ENCODE results near the gene FRG2B.
"Not testable (repeated sequence)": the region's sequence is repeated elsewhere in the genome, so short reads cannot be mapped to it uniquely, and the experiment has no call there.

FRG2B gene

DNA sequence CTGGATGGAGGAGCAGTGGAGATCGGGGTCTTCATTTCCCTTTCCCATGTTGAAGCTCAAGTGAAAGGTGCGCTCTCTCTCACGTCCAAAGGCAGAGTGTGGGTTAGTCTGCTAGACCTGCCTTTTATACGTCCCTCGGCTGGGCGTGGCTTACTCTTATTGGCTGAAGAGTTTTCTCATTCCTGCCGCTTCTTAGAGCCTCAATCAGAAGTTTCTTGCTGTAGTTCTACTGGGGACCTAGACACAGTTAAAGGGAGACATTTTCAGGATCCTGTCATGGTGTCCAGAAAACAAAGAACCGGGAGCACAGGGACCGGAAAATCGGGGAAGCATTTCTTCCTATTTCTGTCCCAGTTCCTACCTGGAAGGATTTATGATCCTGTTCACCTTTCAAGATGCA lies at the start of gene FRG2B:
Gene FRG2B (minus strand): TSS at position 101 of the 400 bp plus-strand sequence. CDS start 53 bp downstream, at position 48.
- DNase-seq (ENCODE audit: low read depth in 1 of 2, low spot score in 1 of 2) = not testable (repeated sequence)

DNA sequence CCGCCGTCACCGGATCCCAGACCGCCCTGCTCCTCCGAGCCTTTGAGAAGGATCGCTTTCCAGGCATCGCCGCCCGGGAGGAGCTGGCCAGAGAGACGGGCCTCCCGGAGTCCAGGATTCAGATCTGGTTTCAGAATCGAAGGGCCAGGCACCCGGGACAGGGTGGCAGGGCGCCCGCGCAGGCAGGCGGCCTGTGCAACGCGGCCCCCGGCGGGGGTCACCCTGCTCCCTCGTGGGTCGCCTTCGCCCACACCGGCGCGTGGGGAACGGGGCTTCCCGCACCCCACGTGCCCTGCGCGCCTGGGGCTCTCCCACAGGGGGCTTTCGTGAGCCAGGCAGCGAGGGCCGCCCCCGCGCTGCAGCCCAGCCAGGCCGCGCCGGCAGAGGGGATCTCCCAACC lies 40.9 kb upstream of the FRG2B start:
- DNase-seq (ENCODE audit: low read depth in 1 of 2, low spot score in 1 of 2) = not testable (repeated sequence)

GRCh38 chr10:133663544-133664160 lies 37.1 kb upstream of the FRG2B start:
- not testable (repeated sequence) for DNase-seq (ENCODE audit: low read depth in 1 of 2, low spot score in 1 of 2)

GRCh38 chr10:133661122-133661521 lies 34.5 kb upstream of the FRG2B start:
- not testable (repeated sequence) for DNase-seq (ENCODE audit: low read depth in 1 of 2, low spot score in 1 of 2)

DNA sequence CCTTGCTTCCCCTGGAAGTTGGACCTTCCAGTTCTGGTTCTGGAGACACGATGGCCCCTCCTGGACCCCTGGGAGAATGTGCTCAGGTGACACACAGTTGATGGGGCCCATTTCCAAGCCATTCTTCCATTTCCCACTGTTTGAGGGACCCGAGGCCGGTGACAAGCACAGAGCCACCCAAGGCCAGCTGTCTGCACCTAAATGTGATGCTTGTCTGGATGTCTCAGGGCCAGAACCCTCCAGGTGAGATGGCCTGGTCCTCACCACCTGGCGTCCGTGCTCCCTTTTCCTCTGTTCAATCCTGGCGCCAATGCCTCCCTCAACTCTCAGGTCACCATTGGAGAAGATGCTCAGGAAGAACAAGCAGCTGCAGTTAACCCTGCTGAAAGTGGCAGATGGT lies 33.9 kb upstream of the FRG2B start:
- DNase-seq (ENCODE audit: low read depth in 1 of 2, low spot score in 1 of 2) = not testable (repeated sequence)

GRCh38 chr10:133657276-133657675 lies 30.7 kb upstream of the FRG2B start:
- not testable (repeated sequence) for DNase-seq (ENCODE audit: low read depth in 1 of 2, low spot score in 1 of 2)

DNA sequence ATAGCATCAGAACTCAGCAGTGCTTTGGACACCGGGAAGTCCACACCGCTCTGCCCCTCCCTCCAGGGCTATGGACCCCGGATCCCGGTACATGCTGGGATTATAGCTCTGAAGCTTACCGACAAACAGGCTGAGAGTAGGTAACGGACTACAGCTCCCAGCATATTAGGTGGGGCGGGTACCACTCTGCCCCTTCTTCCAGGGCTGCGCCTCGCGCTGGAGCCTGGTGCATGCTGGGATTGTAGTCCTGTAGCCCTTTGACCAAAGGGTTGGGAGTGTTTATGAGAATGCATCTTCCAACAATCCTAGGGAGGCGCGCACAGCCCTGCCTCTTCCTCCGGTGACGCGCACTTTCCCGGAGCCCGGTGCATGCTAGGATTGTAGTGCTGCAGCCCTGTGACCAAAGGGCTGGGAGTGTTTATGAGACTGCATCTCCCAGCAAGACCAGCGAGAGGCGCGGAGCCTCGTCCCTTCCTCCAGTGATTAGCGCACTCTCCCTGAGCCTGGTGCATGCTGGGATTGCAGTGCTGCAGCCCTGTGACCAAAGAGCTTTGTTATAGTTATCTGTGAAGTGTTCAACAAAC lies 22.4 kb upstream of the FRG2B start:
- not testable (repeated sequence) for DNase-seq (ENCODE audit: low read depth in 1 of 2, low spot score in 1 of 2)

DNA sequence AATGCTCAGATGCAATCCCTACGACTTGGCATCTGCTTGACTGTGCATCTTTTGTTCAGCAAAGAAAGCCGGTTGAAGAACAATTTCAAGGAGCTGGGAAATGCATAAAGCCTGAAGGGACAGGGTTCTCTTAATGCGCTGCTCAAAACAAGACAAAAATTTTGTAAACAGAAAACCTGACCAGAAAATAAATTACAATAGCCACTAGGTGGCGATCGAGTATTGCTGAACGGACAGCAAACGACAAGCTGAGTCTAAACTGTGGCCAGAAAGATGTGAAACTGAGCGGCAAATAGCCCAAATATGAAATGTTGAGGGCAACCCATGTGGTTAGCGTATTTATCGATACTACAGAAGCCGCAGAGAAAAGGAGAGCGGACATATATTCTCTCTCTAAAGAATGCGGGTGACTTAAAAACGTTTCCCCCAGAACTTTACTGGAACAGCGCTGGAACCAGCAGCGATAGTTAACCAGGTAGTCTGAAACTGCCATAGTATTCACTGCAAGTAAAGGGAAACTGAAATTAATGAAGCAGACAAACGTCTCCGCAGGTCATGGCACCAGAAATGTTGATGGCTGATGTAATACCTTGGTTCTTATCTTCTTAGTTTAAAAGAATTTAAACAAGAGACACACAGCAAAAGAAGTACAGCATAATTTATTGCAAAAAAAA lies 20.6 kb upstream of the FRG2B start:
- DNase-seq (ENCODE audit: low read depth in 1 of 2, low spot score in 1 of 2) = not testable (repeated sequence)

DNA sequence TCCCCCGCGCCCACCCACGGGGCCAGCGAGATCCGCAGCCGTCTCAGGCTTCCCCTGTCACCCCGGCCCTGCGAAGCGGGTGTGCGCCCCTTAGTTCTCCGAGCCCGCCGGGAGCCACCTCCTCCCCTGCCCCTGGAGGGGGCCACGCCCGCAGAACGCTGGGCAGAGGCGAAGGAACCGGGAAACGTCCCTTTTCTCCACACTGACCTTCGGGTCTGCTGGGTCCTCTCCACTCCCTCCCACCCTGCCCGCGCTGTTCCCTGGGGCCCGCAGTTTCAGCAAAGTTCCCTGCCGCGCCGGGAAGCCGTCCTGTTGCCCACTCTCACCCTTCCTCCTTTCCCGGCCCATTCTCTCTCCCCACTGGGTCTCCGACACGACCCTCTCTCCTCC lies 11.2 kb upstream of the FRG2B start:
- DNase-seq (ENCODE audit: low read depth in 1 of 2, low spot score in 1 of 2) = not testable (repeated sequence)

GRCh38 chr10:133637202-133637845 lies 10.7 kb upstream of the FRG2B start:
- DNase-seq (ENCODE audit: low read depth in 1 of 2, low spot score in 1 of 2) = peak in 1 of 2 donors; percentile 10

- DNase-seq (ENCODE audit: low read depth in 1 of 2, low spot score in 1 of 2) = not testable (repeated sequence)
These were observed 4.2 kb upstream of the FRG2B start for GRCh38 chr10:133630723-133631249.

DNA sequence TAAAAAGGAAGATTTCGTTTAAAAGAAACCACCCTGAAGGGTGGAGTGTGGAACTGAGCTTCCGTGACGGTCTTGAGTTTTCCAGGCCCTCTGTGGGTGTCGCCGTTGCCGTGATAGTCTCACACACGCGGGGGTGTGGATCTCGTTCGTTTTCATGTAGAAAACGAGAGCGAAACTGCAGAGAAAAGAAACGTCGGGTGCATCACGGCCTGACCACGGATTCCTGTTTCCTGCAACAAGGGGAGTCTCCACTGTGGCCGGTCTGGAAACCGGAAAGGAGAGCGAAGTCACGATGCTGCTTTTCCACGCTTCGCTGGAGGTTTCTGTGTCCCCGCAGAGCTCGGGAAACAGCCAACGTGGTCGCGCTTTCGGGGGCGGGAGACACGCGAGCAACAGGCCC lies 4.1 kb downstream of the FRG2B start:
- not testable (repeated sequence) for DNase-seq (ENCODE audit: low read depth in 1 of 2, low spot score in 1 of 2)

GRCh38 chr10:133618851-133619250 lies 7.7 kb downstream of the FRG2B start:
- DNase-seq (ENCODE audit: low read depth in 1 of 2, low spot score in 1 of 2) = no peak

DNA sequence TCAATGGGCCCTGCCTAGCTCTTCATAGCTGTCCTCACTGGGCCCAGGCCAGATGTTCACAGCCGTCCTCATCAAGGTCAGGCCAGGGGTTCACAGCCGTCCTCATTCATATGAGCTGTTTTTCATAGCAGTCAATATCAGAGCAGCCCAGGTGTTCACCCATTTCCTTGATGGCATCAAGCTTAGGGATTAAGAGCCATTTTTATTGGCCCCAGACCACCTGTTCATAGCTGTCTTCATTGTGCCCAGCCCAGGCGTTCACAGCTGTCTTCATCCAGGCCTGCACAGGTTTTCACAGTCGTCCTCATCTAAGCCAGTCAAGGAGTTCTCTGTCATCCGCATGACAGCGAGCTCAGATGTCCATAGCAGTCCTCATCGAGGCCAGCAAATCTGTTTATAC lies 9.4 kb downstream of the FRG2B start:
- no peak for DNase-seq (ENCODE audit: low read depth in 1 of 2, low spot score in 1 of 2)

DNA sequence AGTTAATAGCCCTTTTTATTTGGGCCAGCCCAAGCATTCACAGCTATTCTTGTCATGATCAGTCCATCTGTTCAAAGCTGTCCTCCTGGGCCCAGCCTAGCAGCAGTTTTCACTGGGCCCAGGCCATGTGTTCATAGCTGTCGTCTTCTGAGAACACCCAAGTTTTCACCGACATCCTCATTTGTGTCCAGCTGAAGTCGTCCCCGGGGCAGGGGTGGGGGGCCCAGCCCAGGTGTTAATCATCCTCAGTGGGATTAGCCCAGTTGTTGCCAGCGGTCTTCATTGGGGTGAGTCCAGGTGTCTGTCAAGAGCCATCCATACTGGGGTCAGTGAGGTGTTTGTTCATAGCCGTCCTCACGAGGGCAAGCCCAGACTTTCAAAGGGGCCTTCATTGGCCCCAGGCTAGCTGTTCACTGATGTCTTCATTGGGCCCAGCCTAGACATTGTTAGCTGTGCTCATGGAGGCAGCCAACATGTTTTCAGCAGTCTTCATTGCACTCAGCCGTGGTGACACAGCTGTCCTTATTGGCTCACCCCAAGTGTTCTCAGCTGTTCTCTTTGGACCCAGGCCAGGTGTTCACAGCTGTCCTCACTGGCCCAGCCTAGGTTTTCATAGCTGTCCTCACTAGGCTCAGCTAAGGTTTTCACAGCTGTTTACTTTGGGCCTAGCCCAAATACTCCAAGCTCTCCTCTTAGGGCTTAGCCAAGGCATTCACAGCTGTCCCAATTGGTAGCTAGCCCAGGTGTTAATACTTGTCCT lies 10.0 kb downstream of the FRG2B start:
- no peak for DNase-seq (ENCODE audit: low read depth in 1 of 2, low spot score in 1 of 2)

GRCh38 chr10:133614830-133615580 lies 11.6 kb downstream of the FRG2B start:
- DNase-seq (ENCODE audit: low read depth in 1 of 2, low spot score in 1 of 2) = no peak

GRCh38 chr10:133613699-133614098 lies 12.9 kb downstream of the FRG2B start:
- no peak for DNase-seq (ENCODE audit: low read depth in 1 of 2, low spot score in 1 of 2)

DNA sequence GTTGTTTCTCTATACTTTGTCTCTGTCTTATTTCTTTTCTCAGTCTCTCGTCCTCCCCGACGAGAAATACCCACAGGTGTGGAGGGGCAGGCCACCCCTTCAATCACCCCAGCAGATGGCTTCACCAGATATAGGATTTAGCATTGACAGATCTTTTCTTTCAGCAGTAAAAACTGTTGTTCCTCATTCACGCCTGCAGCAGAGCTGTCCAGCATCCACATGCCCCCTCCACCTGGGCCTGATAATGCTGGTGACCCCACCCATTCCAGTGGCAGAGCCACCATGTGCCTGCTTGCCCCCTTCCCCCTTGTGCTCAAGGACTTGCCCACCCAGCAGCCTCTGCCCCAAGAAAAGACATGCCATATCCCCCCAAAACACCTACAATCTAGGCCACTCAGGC lies 15.5 kb downstream of the FRG2B start:
- DNase-seq (ENCODE audit: low read depth in 1 of 2, low spot score in 1 of 2) = no peak

DNA sequence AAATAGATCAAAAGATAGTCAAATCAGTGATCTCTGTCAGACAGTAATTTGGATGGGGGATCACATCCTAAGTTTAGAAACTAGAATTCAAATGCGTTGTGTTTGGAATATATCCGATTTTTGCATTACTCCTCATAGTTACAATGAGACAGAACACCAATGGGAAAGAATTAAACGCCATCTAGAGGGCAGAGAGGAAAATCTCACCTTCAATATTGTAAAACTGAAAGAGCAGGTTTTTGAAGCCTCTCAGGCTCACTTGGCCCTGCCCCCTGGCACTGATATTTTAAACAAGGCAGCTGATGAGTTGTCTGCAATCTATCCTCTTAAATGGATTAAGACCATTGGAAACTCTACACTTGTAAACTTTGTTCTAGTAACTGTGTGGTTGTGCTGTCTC lies 17.7 kb downstream of the FRG2B start:
- DNase-seq (ENCODE audit: low read depth in 1 of 2, low spot score in 1 of 2) = no peak

DNA sequence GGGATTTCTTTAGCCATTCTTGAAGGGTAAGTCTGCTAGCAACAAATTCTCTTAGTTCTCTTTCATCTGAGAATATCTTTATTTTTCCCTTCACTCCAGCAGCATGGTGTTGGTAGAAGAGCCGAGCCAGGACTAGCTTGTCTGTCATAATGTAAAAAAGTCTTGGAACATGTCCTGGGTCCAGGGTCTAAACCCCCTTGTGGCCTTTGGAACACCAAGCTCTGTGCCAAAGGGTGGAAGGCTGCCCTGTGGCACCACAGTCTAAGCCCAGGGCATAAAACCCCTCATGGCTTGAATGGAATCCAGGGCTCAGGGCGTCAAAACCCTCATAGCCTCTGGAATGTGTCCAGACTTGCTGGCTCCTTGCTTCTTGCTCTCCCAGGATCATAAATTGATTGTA lies 23.2 kb downstream of the FRG2B start:
- DNase-seq (ENCODE audit: low read depth in 1 of 2, low spot score in 1 of 2) = not testable (repeated sequence)

All from stimulated activated CD4-positive, alpha-beta T cell treated with anti-CD3 and anti-CD28 coated beads, Interleukin-15, amount 100 ng/mL, for 1 hour (primary cell).